DOHH2 (cell line): ENCODE results near the gene KIAA1328.

Source experiments
- H3F3A ChIP-seq: fragments of 200-600 bp; sonication (generic), shearing (Covaris generic); 2 replicates; pipeline ENCODE4 v1.6.0; 2016; ENCODE audit warnings: antibody characterized with exemption, mild to moderate bottlenecking; ENCODE audit not compliant: control insufficient read depth, insufficient read depth
- H3K27ac ChIP-seq: fragments of 200-600 bp; sonication (generic); 2 replicates; pipeline ENCODE4 v1.5.1; 2014; ENCODE audit warnings: low read depth, mild to moderate bottlenecking, low read length, moderate library complexity
- H3K27me3 ChIP-seq: fragments of 200-600 bp; sonication (generic); 2 replicates; pipeline ENCODE4 v1.6.1; 2014; ENCODE audit warnings: mild to moderate bottlenecking, low read length, mixed read lengths; ENCODE audit not compliant: control insufficient read depth
- H3K36me3 ChIP-seq: fragments of 200-600 bp; sonication (generic); 2 replicates; pipeline ENCODE4 v1.6.1; 2014; ENCODE audit warnings: mild to moderate bottlenecking, low read length, moderate library complexity, mixed read lengths; ENCODE audit not compliant: control insufficient read depth
- H3K4me1 ChIP-seq: fragments of 200-600 bp; sonication (generic); 2 replicates; pipeline ENCODE4 v1.6.1; 2014; ENCODE audit warnings: mild to moderate bottlenecking, low read length, mixed read lengths; ENCODE audit not compliant: control insufficient read depth
- H3K4me2 ChIP-seq: fragments of 200-600 bp; sonication (generic); 2 replicates; pipeline ENCODE4 v1.6.0; 2014; ENCODE audit warnings: mild to moderate bottlenecking, low read length, moderate library complexity
- H3K4me3 ChIP-seq: fragments of 200-600 bp; sonication (generic); 2 replicates; pipeline ENCODE4 v1.5.1; 2014; ENCODE audit warnings: mild to moderate bottlenecking, low read length, mixed read lengths
- H3K79me2 ChIP-seq: fragments of 200-600 bp; sonication (generic); 2 replicates; pipeline ENCODE4 v1.6.1; 2014; ENCODE audit warnings: mild to moderate bottlenecking, low read length, mixed read lengths; ENCODE audit not compliant: control insufficient read depth
- H3K9me2 ChIP-seq: fragments of 200-600 bp; sonication (generic); replicated peaks from 2 replicates; pipeline ENCODE4 v1.6.1; 2014; ENCODE audit warnings: mild to moderate bottlenecking, low read length, mixed read lengths; ENCODE audit not compliant: control insufficient read depth
- H3K9me3 ChIP-seq: fragments of 200-600 bp; sonication (generic); 2 replicates; pipeline ENCODE4 v1.6.1; 2014; ENCODE audit warnings: antibody characterized with exemption, low read length, mixed read lengths; ENCODE audit not compliant: control insufficient read depth, insufficient read depth
- H4K20me1 ChIP-seq: fragments of 200-600 bp; sonication (generic); 2 replicates; pipeline ENCODE4 v1.6.0; 2014; ENCODE audit warnings: low read depth, mild to moderate bottlenecking, antibody characterized with exemption, low read length, moderate library complexity; ENCODE audit not compliant: control insufficient read depth, insufficient read depth
- CTCF ChIP-seq: fragments of 200-600 bp; sonication (generic); IDR thresholded peaks from one replicate; pipeline ENCODE4 v1.5.1; 2014; ENCODE audit warnings: antibody characterized with exemption, mild to moderate bottlenecking, low read depth, low read length; ENCODE audit not compliant: poor library complexity, severe bottlenecking
- EZH2phosphoT487 ChIP-seq: fragments of 200-600 bp; sonication (generic); IDR thresholded peaks from 2 replicates; pipeline ENCODE4 v1.6.1; 2017; ENCODE audit warnings: borderline replicate concordance, mild to moderate bottlenecking, antibody characterized with exemption, low read length, moderate library complexity, mixed read lengths

Gene KIAA1328

GRCh38 chr18:36851202-36851590, 22.3 kb downstream of the KIAA1328 start:
- H3K9me2 ChIP-seq: no peaks in the 10 kb centered on the region
- no peaks in the 10 kb centered on the region for H4K20me1 ChIP-seq
- no peak overlapping the region for H3K4me3 ChIP-seq
- no peak overlapping the region for H3K27ac ChIP-seq
- no peak for TF ChIP-seq CTCF
- TF ChIP-seq EZH2phosphoT487: no peak
- peaks cover 6% of the 10 kb centered on the region; the same call in 1 of the 2 replicates for H3K9me3 ChIP-seq
- H3K27me3 ChIP-seq: no peaks in the 10 kb centered on the region
- no peaks in the 10 kb centered on the region for H3F3A ChIP-seq
- no peaks in the 10 kb centered on the region for H3K79me2 ChIP-seq
- peaks cover 3% of the 10 kb centered on the region for H3K36me3 ChIP-seq
- no peak overlapping the region for H3K4me2 ChIP-seq
- H3K4me1 ChIP-seq: no peaks in the 10 kb centered on the region

- Histone ChIP-seq H3K36me3 (peaks cover 3% of the 10 kb centered on the region), H3K9me2 (no peaks in the 10 kb centered on the region), H4K20me1 (no peaks in the 10 kb centered on the region), H3F3A (no peaks in the 10 kb centered on the region), H3K27ac (no peak overlapping the region), H3K79me2 (no peaks in the 10 kb centered on the region), H3K4me2 (no peak overlapping the region), H3K27me3 (no peaks in the 10 kb centered on the region), H3K9me3 (peaks cover 6% of the 10 kb centered on the region; the same call in 1 of the 2 replicates), H3K4me3 (no peak overlapping the region), H3K4me1 (no peaks in the 10 kb centered on the region)
- TF ChIP-seq CTCF: no peak
- TF ChIP-seq EZH2phosphoT487: no peak
Observed at GRCh38 chr18:36856815-36857214, 27.9 kb downstream of the KIAA1328 start.

GRCh38 chr18:36862182-36862581, 33.3 kb downstream of the KIAA1328 start:
- Histone ChIP-seq H3K4me2 (no peak overlapping the region), H3K27me3 (no peaks in the 10 kb centered on the region), H3K27ac (no peak overlapping the region), H3K9me2 (no peaks in the 10 kb centered on the region), H3K4me3 (no peak overlapping the region), H3K4me1 (no peaks in the 10 kb centered on the region), H4K20me1 (no peaks in the 10 kb centered on the region), H3K9me3 (no peaks in the 10 kb centered on the region), H3K36me3 (no peaks in the 10 kb centered on the region), H3F3A (no peaks in the 10 kb centered on the region), H3K79me2 (no peaks in the 10 kb centered on the region)
- TF ChIP-seq EZH2phosphoT487 (no peak), CTCF (no peak)

GRCh38 chr18:36867056-36867455, 38.1 kb downstream of the KIAA1328 start:
- no peaks in the 10 kb centered on the region; the same call in 1 of the 2 replicates for H4K20me1 ChIP-seq
- H3K4me3 ChIP-seq: no peak overlapping the region

More at GRCh38 chr18:36867056-36867455, 38.1 kb downstream of the KIAA1328 start:
- no peak overlapping the region for H3K27ac ChIP-seq
- H3K4me2 ChIP-seq: no peak overlapping the region
- no peaks in the 10 kb centered on the region for H3K9me2 ChIP-seq
- TF ChIP-seq CTCF: no peak
- no peak for TF ChIP-seq EZH2phosphoT487
- H3K79me2 ChIP-seq: no peaks in the 10 kb centered on the region
- H3K27me3 ChIP-seq: no peaks in the 10 kb centered on the region
- H3K9me3 ChIP-seq: no peaks in the 10 kb centered on the region
- H3K4me1 ChIP-seq: no peaks in the 10 kb centered on the region
- H3F3A ChIP-seq: no peaks in the 10 kb centered on the region
- no peaks in the 10 kb centered on the region for H3K36me3 ChIP-seq
